GM12878 (cell line): ENCODE results near the gene GRK5. TPM values are rescaled to one million over a fixed set of nuclear protein-coding genes. Genes with fewer than 3 reads are reported as not detected.

ENCODE experiments used
- BACH1 ChIP-seq: fragments of 450-650 bp; IDR thresholded peaks from 2 replicates; pipeline ENCODE4 v1.6.1; 2017; ENCODE audit warnings: mild to moderate bottlenecking, borderline replicate concordance
- BHLHE40 ChIP-seq, 2 experiments: fragments of 450-650 bp in 1 of 2; IDR thresholded peaks; 2 replicates each; pipeline ENCODE4 v1.6.1; 2011 to 2017; ENCODE audit warnings: low read depth in 2 of 2, borderline replicate concordance in 1 of 2, improper control_type of control experiment in 1 of 2, low read length in 1 of 2, mild to moderate bottlenecking in 1 of 2
- CHD2 ChIP-seq: IDR thresholded peaks from 2 replicates; pipeline ENCODE4 v1.6.1; 2011; ENCODE audit warnings: low read depth, low read length, improper control_type of control experiment, borderline replicate concordance
- E2F8 ChIP-seq: fragments of 450-650 bp; IDR thresholded peaks from 2 replicates; pipeline ENCODE4 v1.6.1; 2018; ENCODE audit warnings: mild to moderate bottlenecking, low read depth, moderate library complexity; ENCODE audit not compliant: partially characterized antibody
- EED ChIP-seq: sonication (generic); IDR thresholded peaks from 2 replicates; pipeline ENCODE4 v1.6.1; 2016; ENCODE audit warnings: antibody characterized with exemption, low read depth
- FOS ChIP-seq: IDR thresholded peaks from 3 replicates; pipeline ENCODE4 v1.6.1; 2011; ENCODE audit warnings: borderline replicate concordance; ENCODE audit not compliant: insufficient read length; ENCODE audit errors: extremely low read depth
- GATAD2B ChIP-seq: fragments of 450-650 bp; conservative IDR thresholded peaks from 2 replicates; pipeline ENCODE4 v1.6.1; 2017; ENCODE audit warnings: low read depth, mild to moderate bottlenecking, moderate library complexity
- MXI1 ChIP-seq: fragments of 150-350 bp; IDR thresholded peaks from 2 replicates; pipeline ENCODE4 v1.6.1; 2011; ENCODE audit warnings: low read depth, mild to moderate bottlenecking, inconsistent platforms, low read length, improper control_type of control experiment
- NFXL1 ChIP-seq: fragments of 450-650 bp; IDR thresholded peaks from 2 replicates; pipeline ENCODE4 v1.6.1; 2017; ENCODE audit warnings: antibody characterized with exemption, mild to moderate bottlenecking, borderline replicate concordance
- NR2F1 ChIP-seq: fragments of 450-650 bp; conservative IDR thresholded peaks from 2 replicates; pipeline ENCODE4 v1.6.1; 2017; ENCODE audit warnings: mild to moderate bottlenecking
- PRDM15 ChIP-seq: fragments of 450-650 bp; formaldehyde crosslinking; IDR thresholded peaks from 2 replicates; pipeline ENCODE4 v1.4.0; 2020; ENCODE audit warnings: mild to moderate bottlenecking, moderate library complexity
- RUNX3 ChIP-seq: IDR thresholded peaks from 2 replicates; pipeline ENCODE4 v1.6.1; 2012; ENCODE audit warnings: low read length, inconsistent platforms
- SP1 ChIP-seq: IDR thresholded peaks from one replicate; pipeline ENCODE4 v1.6.1; 2011; ENCODE audit warnings: low read depth, low read length
- STAT1 ChIP-seq: fragments of 450-650 bp; conservative IDR thresholded peaks from 2 replicates; pipeline ENCODE4 v1.6.1; 2014; ENCODE audit warnings: antibody characterized with exemption, mild to moderate bottlenecking
- USF2 ChIP-seq: IDR thresholded peaks from 2 replicates; pipeline ENCODE4 v1.6.1; 2011; ENCODE audit warnings: low read depth, low read length, improper control_type of control experiment, borderline replicate concordance
- ZNF217 ChIP-seq: fragments of 450-650 bp; IDR thresholded peaks from 2 replicates; pipeline ENCODE4 v1.6.1; 2017; ENCODE audit warnings: antibody characterized with exemption, mild to moderate bottlenecking
- ZNF687 ChIP-seq: fragments of 450-650 bp; IDR thresholded peaks from 2 replicates; pipeline ENCODE4 v1.6.1; 2017; ENCODE audit warnings: mild to moderate bottlenecking, moderate library complexity
- polyA plus RNA-seq, 11 experiments: library from polyadenylated mRNA; depleted of rRNA in 4 of 11; unstranded in 6 of 11; stranded (reverse) in 5 of 11; fragments of >200 nt; fragmentation: Nextera tagmentation in 4 of 11; fragmentation: Illumina TruSeq in 1 of 11; extraction: Ambion mirVana in 4 of 11; extraction: Trizol in 1 of 11; gene quantifications; 1 replicate in 1 of 11; 2 replicates in 10 of 11; pipeline versions ENCODE4 v1.2.1 to v1.2.3, GENCODE V29; 2011 to 2016; ENCODE audit warnings: inconsistent platforms in 2 of 11, missing spikeins in 2 of 11, low read depth in 1 of 11
- total RNA-seq, 4 experiments: library from RNA; depleted of rRNA in 3 of 4; stranded (reverse); fragments of >200 nt in 3 of 4; fragmentation: Illumina TruSeq in 1 of 4; extraction: Trizol in 1 of 4; gene quantifications; 2 replicates each; pipeline versions ENCODE4 v1.2.1 to v1.2.3, GENCODE V29; 2013 to 2021

The GRK5 gene
- total and polyA plus RNA-seq, 10 of the 15 experiments (the other 5 are each of a cell fraction or from before 2014, with no cell fraction given): 0.11 to 22.1 (median 10.0) TPM

- no peak for TF ChIP-seq PRDM15 (CRISPR knock-in tag)
- 0 out of 2 replicates have a peak, but pooled peaks have one; percentile 38 for TF ChIP-seq BACH1
- no peak for TF ChIP-seq MXI1
- TF ChIP-seq CHD2: 0 out of 2 replicates have a peak, but pooled peaks have one; percentile 22
- TF ChIP-seq SP1: no peak
- no peak for TF ChIP-seq STAT1
- 0 out of 2 replicates have a peak, but pooled peaks have one; percentile 35 for TF ChIP-seq ZNF217
- TF ChIP-seq GATAD2B: peak; percentile 46; the same call in 1 of the 2 replicates
- peak; percentile 23; the same call in 1 of the 2 replicates for TF ChIP-seq EED
- TF ChIP-seq RUNX3: peak; percentile 52
- TF ChIP-seq BHLHE40 (IDR thresholded peaks at IDR 0.05; ENCODE audit: borderline replicate concordance in 1 of 2, low read depth in 2 of 2, low read length in 1 of 2): peak; percentile 21 to 71; a peak in 3 of 4 replicates
- 0 out of 2 replicates have a peak, but pooled peaks have one; percentile 26 for TF ChIP-seq NR2F1
- TF ChIP-seq NFXL1: no peak
- no peak for TF ChIP-seq FOS
- TF ChIP-seq ZNF687: peak; percentile 67; the same call in 1 of the 2 replicates
- no peak for TF ChIP-seq E2F8
- TF ChIP-seq USF2: no peak
These were observed 294.8 kb downstream of the GRK5 start (continued) for GRCh38 chr10:119502209-119502608.
